AG08396 (cell line): ENCODE data around the gene PKNOX2.

Experiments used
- DNase-seq: peaks from one replicate; pipeline ENCODE4 v3.0.0; 2012; ENCODE audit warnings: low spot score, mixed read lengths

Gene PKNOX2

DNA sequence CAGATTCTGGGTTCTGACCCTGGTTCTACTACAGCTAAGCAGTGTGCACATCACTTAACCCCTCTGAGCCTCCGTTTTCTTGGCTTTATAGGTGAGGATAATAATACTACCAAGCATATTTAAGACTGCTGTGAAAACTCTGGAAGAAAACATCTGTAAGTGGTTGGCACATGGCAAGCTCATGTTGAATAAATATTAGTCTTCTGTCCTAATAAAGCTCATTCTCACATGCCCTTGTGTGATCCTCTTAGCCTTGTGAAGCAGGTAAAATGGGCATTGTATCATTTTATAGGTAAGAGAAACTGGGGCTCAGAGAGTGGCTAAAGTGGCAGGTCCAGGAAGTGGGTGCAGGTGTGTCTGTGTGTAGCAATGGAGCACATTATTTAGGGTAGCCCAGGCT lies 8.5 kb downstream of the PKNOX2 start:
- DNase-seq = no peak

GRCh38 chr11:125173556-125173955 lies 9.0 kb downstream of the PKNOX2 start:
- DNase-seq = no peak

GRCh38 chr11:125174057-125174456 lies 9.5 kb downstream of the PKNOX2 start:
- DNase-seq = no peak

DNA sequence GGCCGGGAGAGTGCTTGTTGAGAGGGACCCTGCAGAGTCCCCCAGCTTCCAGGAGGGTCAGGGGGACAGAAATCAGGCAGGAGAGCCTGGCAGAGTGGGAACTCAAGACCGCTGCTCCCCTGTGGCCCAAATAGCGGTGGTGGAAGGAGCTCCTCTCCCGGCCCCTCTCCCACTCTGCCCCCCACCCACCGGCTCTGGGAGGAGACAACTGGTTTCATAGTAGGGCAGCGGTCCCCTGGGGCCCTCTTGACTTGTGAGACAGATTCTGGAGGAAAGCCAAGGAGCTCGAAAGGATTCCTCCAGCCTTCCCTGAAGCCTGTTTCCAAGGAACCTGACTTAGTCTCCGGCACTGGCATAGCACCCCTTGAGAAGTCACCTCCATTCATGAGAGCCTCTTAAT lies 10.1 kb downstream of the PKNOX2 start:
- DNase-seq = no peak

DNA sequence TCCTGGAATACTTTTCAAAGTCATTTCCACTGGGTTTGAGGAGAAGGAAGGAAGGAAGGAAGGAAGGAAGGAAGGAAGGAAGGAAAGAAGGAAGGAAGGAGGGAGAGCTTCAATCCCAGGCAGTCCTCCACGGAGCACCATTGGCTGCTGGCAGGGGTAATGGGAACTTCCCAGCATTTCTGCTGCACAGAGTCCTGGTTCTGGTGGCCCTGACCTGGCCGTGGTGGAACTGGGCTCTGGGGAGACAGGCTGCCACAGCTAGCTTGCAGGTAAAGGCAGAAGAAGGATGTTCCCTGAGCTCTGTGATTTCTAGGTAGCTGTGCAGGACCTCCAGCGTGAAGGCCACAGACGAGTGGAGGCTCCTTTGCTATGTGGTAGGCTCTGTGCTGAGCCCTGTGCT lies 10.6 kb downstream of the PKNOX2 start:
- no peak for DNase-seq

DNA sequence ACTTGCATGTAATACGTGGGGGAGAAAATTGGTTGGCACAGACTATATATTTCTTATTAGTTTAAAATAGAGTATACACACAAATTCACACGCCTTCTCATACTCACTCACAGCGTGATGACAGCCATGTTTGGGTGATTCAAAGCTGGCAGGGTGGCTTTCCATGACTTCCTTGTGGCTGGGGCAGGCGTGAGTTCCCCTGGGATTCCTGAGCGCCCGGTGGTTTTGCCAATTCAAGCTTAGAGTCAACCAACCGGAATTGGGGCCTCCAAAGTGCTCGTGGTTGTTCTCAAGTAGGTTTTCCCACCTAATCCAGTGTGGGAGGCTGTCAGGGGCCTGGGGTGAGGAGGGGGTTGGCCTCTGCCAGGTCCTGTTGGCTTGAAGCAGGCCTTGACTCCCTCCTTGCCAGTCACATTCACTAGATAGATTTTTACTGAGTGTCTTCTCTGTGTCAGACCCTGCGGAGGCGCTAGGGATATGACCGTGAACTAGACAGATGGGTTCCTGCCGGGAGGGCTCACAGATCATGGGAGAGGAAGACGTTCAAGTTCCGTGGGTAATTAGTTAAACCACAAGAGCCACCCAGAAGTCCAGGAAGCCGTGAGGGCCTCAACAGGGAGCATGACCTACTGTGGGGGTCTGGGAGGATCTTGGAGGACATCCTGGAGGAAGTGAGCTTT lies 11.5 kb downstream of the PKNOX2 start:
- no peak for DNase-seq

DNA sequence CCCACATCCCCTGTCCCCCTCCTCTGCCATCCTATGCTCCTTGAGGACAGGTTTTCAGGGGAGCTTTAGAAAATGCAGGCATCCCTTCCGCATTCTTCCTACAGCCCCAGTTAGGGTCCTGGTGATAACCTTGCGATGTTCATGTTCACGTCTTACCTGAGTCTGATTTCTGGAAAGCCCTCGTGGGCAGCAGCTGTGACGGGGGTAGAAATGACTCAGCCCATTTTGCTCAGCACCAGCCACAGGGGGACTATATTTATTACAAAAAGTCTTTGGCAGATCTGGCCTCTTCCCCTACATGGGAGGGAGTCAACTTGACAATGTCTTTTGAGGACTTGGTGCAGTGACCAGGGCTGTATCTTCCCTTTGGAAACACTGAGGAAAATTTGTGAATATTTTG lies 12.3 kb downstream of the PKNOX2 start:
- DNase-seq = no peak

- DNase-seq = no peak
Measured at GRCh38 chr11:125177543-125177942, 13.0 kb downstream of the PKNOX2 start.

GRCh38 chr11:125179346-125179745 lies 14.8 kb downstream of the PKNOX2 start:
- no peak for DNase-seq

- DNase-seq = no peak
Measured at GRCh38 chr11:125179895-125180294, 15.3 kb downstream of the PKNOX2 start.

- DNase-seq = no peak
Measured at GRCh38 chr11:125180413-125181305, 16.1 kb downstream of the PKNOX2 start.

DNA sequence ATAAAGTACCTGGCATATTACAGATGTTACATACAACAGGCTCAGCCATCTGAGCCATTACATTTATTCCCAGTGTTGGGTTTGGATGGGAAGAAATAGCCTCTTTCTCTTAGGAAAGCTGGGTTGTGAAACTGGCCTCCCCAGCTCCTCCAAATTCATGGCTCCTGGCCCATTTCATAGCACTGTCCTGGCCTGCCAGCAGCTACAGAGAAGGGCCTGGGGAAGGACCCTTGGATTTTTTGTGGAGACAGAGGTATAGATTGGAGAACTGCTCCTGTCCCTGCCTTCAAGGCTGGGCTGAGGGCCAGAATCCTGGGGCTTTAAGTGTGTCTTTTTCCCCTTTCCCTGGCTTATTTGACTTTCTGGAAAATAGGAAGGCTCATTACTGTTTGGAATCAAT lies 18.0 kb downstream of the PKNOX2 start:
- DNase-seq = no peak

GRCh38 chr11:125183641-125184040 lies 19.1 kb downstream of the PKNOX2 start:
- no peak for DNase-seq

GRCh38 chr11:125188021-125188420 lies 23.5 kb downstream of the PKNOX2 start:
- no peak for DNase-seq

DNA sequence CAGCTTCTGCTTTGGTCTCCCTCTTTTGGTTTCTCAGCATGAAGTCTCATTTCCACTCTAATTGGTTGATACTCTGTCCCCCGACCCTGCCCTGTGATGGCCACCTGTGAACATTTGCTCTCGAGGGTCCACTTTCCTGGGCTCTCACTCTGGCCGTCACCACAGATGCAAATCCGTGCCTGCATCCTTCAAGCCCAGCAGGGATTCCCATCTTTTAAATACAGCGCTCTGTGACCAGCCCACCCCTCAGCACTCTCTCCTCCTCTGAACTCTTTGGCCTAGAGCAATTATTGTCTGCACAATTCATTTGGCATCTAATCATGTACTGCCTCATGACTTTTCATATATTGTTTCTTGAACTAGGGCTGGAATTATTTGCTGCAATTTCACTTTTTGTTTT lies 26.0 kb downstream of the PKNOX2 start:
- DNase-seq = no peak

DNA sequence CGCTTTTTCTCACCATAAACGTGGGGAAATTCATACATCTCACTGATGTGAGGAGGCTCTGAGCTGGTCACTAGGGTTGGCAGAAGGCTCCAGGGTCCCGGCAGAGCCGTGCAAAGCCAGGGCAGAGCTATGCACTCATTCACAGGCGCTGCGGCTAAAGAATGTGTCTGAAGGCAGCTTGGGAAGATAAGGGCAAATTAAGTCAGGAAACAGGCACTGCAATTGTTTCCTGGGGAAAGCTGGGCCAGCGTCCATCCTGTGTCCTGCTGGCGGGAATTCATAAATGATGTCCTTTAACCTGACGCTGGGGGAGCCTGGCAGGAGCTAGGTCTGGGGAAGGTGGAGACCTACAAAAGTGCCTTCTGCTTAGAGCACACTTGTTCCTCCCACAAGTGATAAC lies 27.6 kb downstream of the PKNOX2 start:
- no peak for DNase-seq

DNA sequence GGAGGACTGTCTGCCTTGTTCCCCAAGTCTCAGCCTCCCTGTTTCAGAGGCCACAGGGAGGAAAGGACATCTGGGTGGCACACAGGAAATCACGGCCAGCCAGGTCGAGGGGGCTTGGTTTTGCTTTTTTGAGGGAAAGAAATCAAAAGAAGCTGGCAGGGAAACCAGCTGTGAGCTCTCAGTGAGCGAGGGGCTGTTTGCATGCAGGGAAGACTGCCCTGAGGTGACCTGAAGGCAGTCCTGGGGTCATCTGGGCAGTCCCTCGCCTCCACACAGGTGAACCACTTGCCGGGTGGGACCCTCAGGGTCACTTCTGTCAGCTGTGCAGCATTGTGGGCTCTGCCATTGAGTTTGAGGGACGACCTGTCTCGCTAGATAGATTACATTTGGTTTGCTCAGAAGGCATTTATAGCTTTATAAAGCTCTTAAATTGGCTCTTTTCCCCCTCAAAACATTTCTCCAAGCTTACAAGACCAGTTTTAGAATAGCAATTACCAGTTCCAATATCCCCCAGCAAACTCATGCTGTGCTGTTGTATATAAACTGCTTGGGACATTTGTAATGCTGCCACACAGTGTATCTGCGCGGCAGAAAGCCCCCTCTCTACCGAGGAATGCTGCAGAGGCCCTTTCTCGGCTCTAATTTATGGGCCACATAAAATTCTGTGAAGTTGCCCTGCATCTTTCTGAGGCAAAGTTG lies 28.3 kb downstream of the PKNOX2 start:
- DNase-seq = no peak

DNA sequence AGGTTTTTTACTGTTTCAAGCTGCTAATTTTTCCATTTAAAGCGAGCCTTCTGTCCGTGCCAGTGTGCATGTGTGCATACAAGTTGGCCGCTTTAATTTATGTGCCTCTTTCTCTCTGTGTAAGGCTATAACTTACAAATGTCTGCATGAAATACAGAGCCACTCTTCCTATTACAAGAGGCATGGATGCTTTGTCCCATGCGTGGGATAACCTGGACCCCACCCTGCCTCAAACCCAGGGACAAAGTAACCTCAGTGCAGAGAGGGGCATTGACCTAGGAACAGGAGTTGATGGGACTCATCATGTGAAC lies 28.8 kb downstream of the PKNOX2 start:
- DNase-seq = no peak

DNA sequence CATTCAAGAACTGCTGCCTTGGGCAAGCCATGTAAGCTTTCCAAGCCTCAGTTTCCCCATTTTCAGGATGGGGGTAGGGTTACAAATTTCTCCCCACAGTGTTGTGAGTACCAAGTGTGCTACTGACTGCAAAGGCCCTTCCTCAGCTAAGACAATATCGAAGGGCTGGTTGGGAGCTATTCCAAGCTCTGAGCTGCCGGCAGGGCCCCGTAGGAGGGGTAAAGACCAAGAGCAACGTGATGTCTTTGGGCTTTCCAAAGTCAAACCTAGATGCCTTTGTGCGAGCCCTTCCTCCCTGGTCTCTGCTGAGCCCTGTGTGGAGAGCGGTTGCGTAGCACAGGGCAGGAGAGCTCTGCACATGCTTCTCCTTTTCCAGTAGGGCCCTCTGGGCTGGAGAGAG lies 29.3 kb downstream of the PKNOX2 start:
- no peak for DNase-seq

DNA sequence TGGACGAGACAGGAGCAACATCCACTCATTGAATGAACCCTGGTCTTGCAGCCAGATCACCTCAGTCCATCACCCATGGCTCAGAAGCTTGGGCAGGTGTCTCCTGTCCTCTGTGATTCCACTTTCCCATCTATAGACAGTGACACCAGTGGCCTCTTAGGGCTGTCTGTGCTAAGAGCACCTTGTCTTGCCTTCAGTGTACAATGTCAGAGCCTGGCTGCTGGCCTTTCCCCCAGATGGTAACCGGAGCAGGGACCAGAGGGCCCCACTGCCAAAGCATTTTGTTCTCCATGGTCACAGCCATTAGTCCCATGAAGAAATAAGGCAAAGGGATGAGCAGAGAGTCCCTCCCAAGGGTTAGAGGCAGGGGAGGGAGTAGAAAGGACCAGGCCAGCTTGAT lies 35.4 kb downstream of the PKNOX2 start:
- DNase-seq = no peak

GRCh38 chr11:125200441-125200840 lies 35.9 kb downstream of the PKNOX2 start:
- no peak for DNase-seq

DNA sequence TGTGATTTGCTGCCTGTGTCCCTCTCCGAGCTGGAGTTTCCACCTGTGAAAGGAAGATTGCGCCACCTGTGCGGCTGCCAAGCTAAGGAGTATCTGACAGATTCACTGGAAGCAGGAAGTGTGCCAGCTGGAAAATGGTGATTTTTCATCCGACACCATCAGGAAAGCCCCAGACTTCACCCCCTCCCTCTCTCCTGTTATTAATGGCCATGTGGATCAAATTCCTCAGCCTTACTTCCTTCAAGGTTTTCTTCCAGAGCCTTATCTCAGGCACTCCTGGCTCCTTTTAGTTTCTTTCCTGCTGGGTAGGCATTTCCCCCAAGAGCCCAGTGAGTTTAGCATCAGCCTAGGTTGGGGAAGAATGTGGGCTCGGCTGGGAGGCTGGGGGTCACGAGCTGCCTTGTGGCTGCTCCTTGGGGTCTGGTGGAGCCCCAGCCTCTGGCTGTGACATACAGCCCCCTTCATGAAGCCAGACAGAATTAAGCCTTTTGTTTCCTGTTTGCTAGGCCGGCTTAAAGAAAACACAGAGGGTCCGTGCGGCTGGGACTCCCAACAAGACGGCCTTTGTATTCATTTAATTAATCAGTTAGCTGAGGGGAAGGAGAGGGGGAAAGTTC lies 37.1 kb downstream of the PKNOX2 start:
- DNase-seq = no peak
